GM23338 (cell line): ENCODE measurements around the gene C13orf46.

Experiments
- EZH2 ChIP-seq: fragments of 200-600 bp; sonication (generic); IDR thresholded peaks from one replicate; pipeline ENCODE4 v1.8.0; 2017; ENCODE audit warnings: antibody characterized with exemption, mild to moderate bottlenecking, low read depth; ENCODE audit not compliant: unreplicated experiment
- TF ChIP-seq, protein P1 (sequence below), 2 experiments: fragments of 200-600 bp in 1 of 2; sonication (generic) in 1 of 2; conservative IDR thresholded peaks; 2 replicates each; pipeline versions ENCODE4 v1.5.1 to v1.6.1; 2016 to 2017; ENCODE audit warnings: antibody characterized with exemption in 2 of 2, low read depth in 2 of 2, mild to moderate bottlenecking in 2 of 2, moderate library complexity in 1 of 2

DNA sequence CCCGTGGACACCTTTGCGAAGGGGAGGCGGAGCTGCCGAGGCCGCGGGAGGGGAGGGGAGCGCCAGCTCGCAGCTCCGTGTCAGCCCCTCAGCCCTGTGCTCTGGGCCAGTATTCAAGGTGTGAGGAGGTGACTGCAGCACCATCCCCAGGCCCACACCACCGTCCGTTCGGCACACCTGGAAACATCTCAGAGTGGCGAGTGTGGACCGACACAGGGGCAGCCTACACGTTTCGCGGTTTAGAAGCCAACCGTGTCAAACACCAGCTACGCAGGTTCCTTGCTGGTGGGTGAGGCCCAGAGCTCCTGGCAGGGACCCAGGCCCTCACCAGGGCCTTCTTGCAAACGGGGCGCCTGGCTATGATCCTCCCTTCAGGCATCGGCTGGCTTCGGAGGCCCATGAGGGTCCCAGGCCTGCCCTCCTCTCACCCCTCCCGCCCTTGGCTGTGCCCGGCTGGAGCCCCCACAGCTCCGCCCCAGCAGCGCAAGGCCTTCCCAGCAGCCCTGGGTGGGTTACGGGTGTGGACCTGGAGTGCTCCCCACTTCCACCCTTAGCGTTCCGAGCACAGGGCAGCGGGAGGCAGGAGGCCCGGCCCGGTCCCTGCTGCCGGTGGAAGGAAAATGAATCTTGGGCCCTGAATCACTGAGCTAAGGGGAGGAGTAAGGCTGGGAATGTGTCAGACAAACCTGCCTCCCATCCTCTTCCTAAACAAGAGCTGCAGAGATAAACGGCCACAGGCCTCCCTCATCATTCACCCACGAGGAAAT, 1.2 kb downstream of the C13orf46 start:
- no peak for TF ChIP-seq EZH2
- TF ChIP-seq, protein P1, sequence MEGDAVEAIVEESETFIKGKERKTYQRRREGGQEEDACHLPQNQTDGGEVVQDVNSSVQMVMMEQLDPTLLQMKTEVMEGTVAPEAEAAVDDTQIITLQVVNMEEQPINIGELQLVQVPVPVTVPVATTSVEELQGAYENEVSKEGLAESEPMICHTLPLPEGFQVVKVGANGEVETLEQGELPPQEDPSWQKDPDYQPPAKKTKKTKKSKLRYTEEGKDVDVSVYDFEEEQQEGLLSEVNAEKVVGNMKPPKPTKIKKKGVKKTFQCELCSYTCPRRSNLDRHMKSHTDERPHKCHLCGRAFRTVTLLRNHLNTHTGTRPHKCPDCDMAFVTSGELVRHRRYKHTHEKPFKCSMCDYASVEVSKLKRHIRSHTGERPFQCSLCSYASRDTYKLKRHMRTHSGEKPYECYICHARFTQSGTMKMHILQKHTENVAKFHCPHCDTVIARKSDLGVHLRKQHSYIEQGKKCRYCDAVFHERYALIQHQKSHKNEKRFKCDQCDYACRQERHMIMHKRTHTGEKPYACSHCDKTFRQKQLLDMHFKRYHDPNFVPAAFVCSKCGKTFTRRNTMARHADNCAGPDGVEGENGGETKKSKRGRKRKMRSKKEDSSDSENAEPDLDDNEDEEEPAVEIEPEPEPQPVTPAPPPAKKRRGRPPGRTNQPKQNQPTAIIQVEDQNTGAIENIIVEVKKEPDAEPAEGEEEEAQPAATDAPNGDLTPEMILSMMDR (conservative IDR thresholded peaks at IDR 0.05; ENCODE audit: low read depth in 2 of 2) = no peak
